Fibroblast of lung (primary cell): ENCODE measurements around the gene WDR26.

Experiments
- EZH2 ChIP-seq: IDR thresholded peaks from 2 replicates; pipeline ENCODE4 v1.5.1; 2012; ENCODE audit warnings: low read length, control low read depth, mild to moderate bottlenecking; ENCODE audit errors: missing control alignments
- TF ChIP-seq, protein P1 (sequence below), 2 donors: IDR thresholded peaks in 1 of 2; conservative IDR thresholded peaks in 1 of 2; 1 replicate in 1 of 2; 2 replicates in 1 of 2; pipeline ENCODE4 v1.5.1; 2011 to 2012; ENCODE audit warnings: low read length in 2 of 2, control low read depth in 1 of 2, inconsistent platforms in 1 of 2, low read depth in 1 of 2, mild to moderate bottlenecking in 1 of 2

DNA sequence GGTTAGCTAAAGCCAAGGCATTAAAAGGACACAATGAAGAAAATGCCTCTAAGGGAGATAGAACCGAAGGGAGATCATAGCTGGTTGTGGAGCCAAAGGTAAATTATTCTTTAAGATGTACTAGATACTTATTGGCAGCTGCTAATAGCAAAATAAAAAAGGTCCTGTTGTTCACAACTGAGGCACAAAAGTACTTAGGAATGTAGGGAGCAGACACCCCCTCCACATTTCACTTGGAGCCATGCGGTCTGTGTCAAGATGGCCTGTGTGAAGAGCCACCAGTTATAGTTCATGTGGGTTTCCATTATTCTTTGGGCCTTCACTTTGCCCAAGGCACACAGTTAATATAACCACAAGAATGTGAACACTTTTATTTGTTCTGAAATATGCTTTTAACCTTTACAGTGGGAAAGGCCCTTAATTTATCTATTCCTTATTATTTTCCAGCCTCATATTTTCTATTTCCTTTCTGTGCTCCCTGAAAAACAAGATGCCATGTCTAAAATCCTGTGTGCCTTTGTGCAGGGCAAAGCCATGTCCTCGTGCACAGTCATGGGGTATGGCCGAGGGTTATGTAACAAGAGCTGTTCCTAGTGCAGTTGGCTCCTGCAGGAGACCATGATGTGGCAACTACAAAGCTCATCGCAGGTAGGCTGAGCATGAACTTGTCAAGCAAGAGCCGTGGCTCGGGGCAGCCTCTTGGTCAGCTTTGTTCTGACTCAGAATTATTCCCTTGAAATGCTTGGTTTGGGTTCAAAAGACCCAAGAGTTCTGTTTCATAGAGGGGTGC lies 16.2 kb upstream of the WDR26 start:
- TF ChIP-seq, protein P1, sequence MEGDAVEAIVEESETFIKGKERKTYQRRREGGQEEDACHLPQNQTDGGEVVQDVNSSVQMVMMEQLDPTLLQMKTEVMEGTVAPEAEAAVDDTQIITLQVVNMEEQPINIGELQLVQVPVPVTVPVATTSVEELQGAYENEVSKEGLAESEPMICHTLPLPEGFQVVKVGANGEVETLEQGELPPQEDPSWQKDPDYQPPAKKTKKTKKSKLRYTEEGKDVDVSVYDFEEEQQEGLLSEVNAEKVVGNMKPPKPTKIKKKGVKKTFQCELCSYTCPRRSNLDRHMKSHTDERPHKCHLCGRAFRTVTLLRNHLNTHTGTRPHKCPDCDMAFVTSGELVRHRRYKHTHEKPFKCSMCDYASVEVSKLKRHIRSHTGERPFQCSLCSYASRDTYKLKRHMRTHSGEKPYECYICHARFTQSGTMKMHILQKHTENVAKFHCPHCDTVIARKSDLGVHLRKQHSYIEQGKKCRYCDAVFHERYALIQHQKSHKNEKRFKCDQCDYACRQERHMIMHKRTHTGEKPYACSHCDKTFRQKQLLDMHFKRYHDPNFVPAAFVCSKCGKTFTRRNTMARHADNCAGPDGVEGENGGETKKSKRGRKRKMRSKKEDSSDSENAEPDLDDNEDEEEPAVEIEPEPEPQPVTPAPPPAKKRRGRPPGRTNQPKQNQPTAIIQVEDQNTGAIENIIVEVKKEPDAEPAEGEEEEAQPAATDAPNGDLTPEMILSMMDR (conservative IDR thresholded peaks at IDR 0.05 in 1 of 2, IDR thresholded peaks at IDR 0.05 in 1 of 2; ENCODE audit: low read depth in 1 of 2, low read length in 2 of 2): no peak
- no peak for TF ChIP-seq EZH2
